A549 (cell line): ENCODE results near the gene TMEM18. TPM values are rescaled to one million over a fixed set of nuclear protein-coding genes. Genes with fewer than 3 reads are reported as not detected.

Experiments used
- ATAC-seq, 2 experiments: fragments of 200-7000 bp in 1 of 2; fragments of >200 bp in 1 of 2; cut with Nextera tagmentation in 1 of 2; cut with Tn5 transposase in 1 of 2; 3 replicates each; pipeline versions ENCODE4 v1.8.0 to v1.9.1; 2018 to 2020; ENCODE audit warnings: mild to moderate bottlenecking in 1 of 2, moderate library complexity in 1 of 2
- CTCF ChIA-PET: fragments of 300-600 bp; sonication (Branson Sonifier 250); formaldehyde crosslinking; extraction: SDS; loops from one replicate; lab custom pipeline; 2021; ENCODE audit warnings: antibody characterized with exemption, inconsistent platforms; lab: Yijun Ruan, JAX
- POLR2A ChIA-PET: fragments of 350-600 bp; formaldehyde crosslinking; extraction: SDS; loops from one replicate; lab custom pipeline; 2021; ENCODE audit warnings: antibody characterized with exemption, inconsistent platforms; lab: Yijun Ruan, JAX
- DNase-seq, 2 experiments: peaks; one replicate each; pipeline versions ENCODE4 v3.0.0 to v3.0.0-alpha.2; 2011 to 2016; ENCODE audit warnings: low read depth in 1 of 2, low spot score in 1 of 2
- FAIRE-seq: peaks from 2 replicates; lab custom pipeline; 2011; peaks lifted over from hg19 to GRCh38; lab: Jason Lieb, UNC
- H3K27ac ChIP-seq, 2 experiments: fragments of >200 bp; sonication (Bioruptor Twin); formaldehyde crosslinking; 3 replicates each; pipeline ENCODE4 v1.5.1; 2016 to 2017
- H3K4me1 ChIP-seq: fragments of >200 bp; sonication (Bioruptor Twin); formaldehyde crosslinking; 3 replicates; pipeline ENCODE4 v1.6.1; 2016
- H3K4me2 ChIP-seq: fragments of >200 bp; sonication (Bioruptor Twin); formaldehyde crosslinking; 3 replicates; pipeline ENCODE4 v1.6.1; 2016
- H3K4me3 ChIP-seq: fragments of >200 bp; sonication (Bioruptor Twin); formaldehyde crosslinking; 3 replicates; pipeline ENCODE4 v1.5.1; 2016
- H3K9me3 ChIP-seq: fragments of >200 bp; sonication (Bioruptor Twin); formaldehyde crosslinking; 3 replicates; pipeline ENCODE4 v1.6.1; 2016
- CEBPB ChIP-seq, 2 experiments: fragments of >200 bp in 1 of 2; sonication (Bioruptor Twin) in 1 of 2; formaldehyde crosslinking in 1 of 2; IDR thresholded peaks; 2 replicates each; pipeline ENCODE4 v1.6.1; 2012 to 2016
- E2F6 ChIP-seq: IDR thresholded peaks from 2 replicates; pipeline ENCODE4 v1.6.1; 2012; ENCODE audit warnings: low read depth, borderline replicate concordance
- FOSL2 ChIP-seq, 2 experiments: fragments of 450-650 bp in 1 of 2; fragments of >200 bp in 1 of 2; sonication (Bioruptor Twin) in 1 of 2; formaldehyde crosslinking; IDR thresholded peaks; 2 replicates each; pipeline versions ENCODE4 v1.5.0 to v1.6.1; 2016 to 2020; ENCODE audit warnings: mild to moderate bottlenecking in 1 of 2, moderate library complexity in 1 of 2
- FOXS1 ChIP-seq: fragments of 250-450 bp; sonication (Bioruptor Pico); IDR thresholded peaks from 2 replicates; pipeline ENCODE4 v1.5.0; 2020; ENCODE audit warnings: mild to moderate bottlenecking, moderate library complexity
- GATA3 ChIP-seq: IDR thresholded peaks from 2 replicates; pipeline ENCODE4 v1.6.1; 2012; ENCODE audit warnings: borderline replicate concordance
- HES2 ChIP-seq: fragments of >200 bp; sonication (Bioruptor Twin); formaldehyde crosslinking; IDR thresholded peaks from 2 replicates; pipeline ENCODE4 v1.6.1; 2016
- HOXA7 ChIP-seq: fragments of 250-450 bp; sonication (Bioruptor Pico); IDR thresholded peaks from 2 replicates; pipeline ENCODE4 v1.5.0; 2020; ENCODE audit warnings: mild to moderate bottlenecking, moderate library complexity
- JUNB ChIP-seq: fragments of >200 bp; sonication (Bioruptor Twin); formaldehyde crosslinking; IDR thresholded peaks from 2 replicates; pipeline ENCODE4 v1.6.1; 2016
- KDM1A ChIP-seq: fragments of 200-600 bp; sonication (generic); IDR thresholded peaks from 2 replicates; pipeline ENCODE4 v1.6.1; 2016; ENCODE audit warnings: low read depth, mild to moderate bottlenecking
- POLR2A ChIP-seq: IDR thresholded peaks from 2 replicates; pipeline ENCODE4 v1.6.1; 2012; ENCODE audit warnings: mild to moderate bottlenecking, low read length
- RAD21 ChIP-seq, 2 experiments: fragments of >200 bp in 1 of 2; sonication (Bioruptor Twin) in 1 of 2; formaldehyde crosslinking in 1 of 2; IDR thresholded peaks in 1 of 2; conservative IDR thresholded peaks in 1 of 2; 2 replicates in 1 of 2; 3 replicates in 1 of 2; pipeline ENCODE4 v1.6.1; 2012 to 2018; ENCODE audit warnings: inconsistent platforms in 1 of 2
- RFX5 ChIP-seq: fragments of 450-650 bp; IDR thresholded peaks from 2 replicates; pipeline ENCODE4 v1.7.1; 2014; ENCODE audit warnings: antibody characterized with exemption, mild to moderate bottlenecking, moderate library complexity
- SMC3 ChIP-seq: fragments of >200 bp; sonication (Bioruptor Twin); formaldehyde crosslinking; IDR thresholded peaks from 3 replicates; pipeline ENCODE4 v1.6.1; 2018; ENCODE audit warnings: inconsistent platforms
- SREBF2 ChIP-seq: fragments of 450-650 bp; IDR thresholded peaks from 2 replicates; pipeline ENCODE4 v1.6.1; 2014; ENCODE audit warnings: mild to moderate bottlenecking, moderate library complexity
- ZFP36 ChIP-seq: fragments of 450-650 bp; IDR thresholded peaks from 2 replicates; pipeline ENCODE4 v1.6.1; 2014; ENCODE audit warnings: borderline replicate concordance; ENCODE audit not compliant: partially characterized antibody
- ZSCAN20 ChIP-seq: fragments of 250-450 bp; sonication (Bioruptor Pico); IDR thresholded peaks from 2 replicates; pipeline ENCODE4 v1.8.0; 2022; ENCODE audit warnings: mild to moderate bottlenecking, moderate library complexity
- WGBS: methylation state at CpG from one replicate; pipeline ENCODE4 v1.1.6; 2017; ENCODE audit errors: missing lambda C conversion rate; 5-methylcytosine and 5-hydroxymethylcytosine counted together
- polyA plus RNA-seq, 4 experiments: library from polyadenylated mRNA; depleted of rRNA in 3 of 4; stranded (reverse); fragments of >200 nt; fragmentation: RNase III in 1 of 4; extraction: RNeasy Plus Mini Kit Qiagen cat#74134 plus additional on column Dnase treatment in 1 of 4; gene quantifications; 2 replicates in 3 of 4; 3 replicates in 1 of 4; pipeline ENCODE4 v1.2.3, GENCODE V29; 2011 to 2017

TMEM18 gene
- polyA plus RNA-seq, 2 of the 4 experiments (the other 2 are of a cell fraction): 35.6 to 75.0 TPM

GRCh38 chr2:655626-656025 is 21.6 kb downstream of the TMEM18 start:
- Histone ChIP-seq H3K27ac (no peak overlapping the region), H3K9me3 (peaks cover 3% of the 10 kb centered on the region; the same call in 1 of the 3 replicates), H3K4me3 (no peak overlapping the region)
- no peak for TF ChIP-seq FOSL2 (IDR thresholded peaks at IDR 0.05)
- TF ChIP-seq FOSL2 (CRISPR knock-in tag; IDR thresholded peaks at IDR 0.05): no peak
- no peak for TF ChIP-seq POLR2A
- no peak for TF ChIP-seq HES2
- TF ChIP-seq CEBPB (IDR thresholded peaks at IDR 0.05): no peak
- TF ChIP-seq HOXA7 (CRISPR knock-in tag): no peak
- TF ChIP-seq KDM1A: no peak
- no peak for TF ChIP-seq SREBF2
- no peak for TF ChIP-seq SMC3
- TF ChIP-seq RAD21 (conservative IDR thresholded peaks at IDR 0.05 in 1 of 2, IDR thresholded peaks at IDR 0.05 in 1 of 2): no peak
- TF ChIP-seq, all 56 proteins: peak for 0
- Histone ChIP-seq H3K4me1 (no peaks in the 10 kb centered on the region), H3K4me2 (no peak overlapping the region)
- ChIA-PET POLR2A (no interaction called here), CTCF (interaction anchor here (1.9 kb wide), 1 partner anchor 11 kb away, joined by 5 read pairs; no protein-coding TSS in a partner anchor)
- FAIRE-seq (no peak), DNase-seq (no peak), ATAC-seq (no peak)

- Histone ChIP-seq H3K9me3 (peaks cover 3% of the 10 kb centered on the region; the same call in 1 of the 3 replicates), H3K4me1 (no peaks in the 10 kb centered on the region), H3K4me2 (no peak overlapping the region), H3K27ac (no peak overlapping the region), H3K4me3 (no peak overlapping the region)
- POLR2A ChIA-PET: no interaction called here
- no peak for TF ChIP-seq ZSCAN20 (CRISPR knock-in tag)
- no peak for TF ChIP-seq FOXS1
- TF ChIP-seq CEBPB (IDR thresholded peaks at IDR 0.05): no peak
- no peak for TF ChIP-seq RFX5
- TF ChIP-seq JUNB: no peak
- WGBS: 28% methylated on average over 10 of the region's 10 CpGs
- DNase-seq: no peak
- no peak for FAIRE-seq
- ATAC-seq: no peak; a peak in 1 of 6 replicates
- CTCF ChIA-PET: interaction anchor here (0.8 kb wide), 1 partner anchor 81 kb away, joined by 3 read pairs; no protein-coding TSS in a partner anchor
Measured at GRCh38 chr2:654896-655295, 22.3 kb downstream of the TMEM18 start.

GRCh38 chr2:653645-654425 is 23.4 kb downstream of the TMEM18 start:
- CTCF ChIA-PET: interaction anchor here (0.8 to 1.4 kb wide), 2 partner anchors 14 to 82 kb away, joined by 3 read pairs; no protein-coding TSS in a partner anchor
- Histone ChIP-seq H3K9me3 (peaks cover 3% of the 10 kb centered on the region; the same call in 1 of the 3 replicates), H3K27ac (no peak overlapping the region), H3K4me3 (no peak overlapping the region), H3K4me1 (no peaks in the 10 kb centered on the region), H3K4me2 (no peak overlapping the region)
- ATAC-seq (no peak), FAIRE-seq (no peak), DNase-seq (no peak)
- WGBS: 43% methylated on average over 17 of the region's 17 CpGs
- POLR2A ChIA-PET: no interaction called here
- no peak for TF ChIP-seq E2F6
- no peak for TF ChIP-seq ZFP36

GRCh38 chr2:652881-653480 is 24.2 kb downstream of the TMEM18 start:
- POLR2A ChIA-PET: no interaction called here
- no peaks in the 10 kb centered on the region for H3K4me1 ChIP-seq
- H3K9me3 ChIP-seq: peaks cover 3% of the 10 kb centered on the region; the same call in 1 of the 3 replicates
- WGBS: 32% methylated on average over 6 of the region's 6 CpGs
- no peak overlapping the region for H3K4me2 ChIP-seq
- H3K4me3 ChIP-seq: no peak overlapping the region
- CTCF ChIA-PET: interaction anchor here (0.6 to 1.4 kb wide), 2 partner anchors 14 to 179 kb away, joined by 3 read pairs; no protein-coding TSS in a partner anchor
- no peak for FAIRE-seq
- TF ChIP-seq GATA3: no peak
- TF ChIP-seq, all 56 proteins: peak for 0
- ATAC-seq (no peak), DNase-seq (no peak)
- no peak overlapping the region for H3K27ac ChIP-seq
